Measurements from ENCODE around the gene GPX6. TPM values are rescaled to one million over a fixed set of nuclear protein-coding genes. Genes with fewer than 3 reads are reported as not detected.

GPX6 gene
- total and polyA plus RNA-seq, 10 of the 15 experiments (the other 5 are each of a cell fraction or from before 2014, with no cell fraction given): not detected

GRCh38 chr6:28542440-28543296 is 27.1 kb upstream of the GPX6 start:
- DNase-seq (ENCODE audit: low read depth, low spot score): peak; percentile 64
- H3K9me3 ChIP-seq (replicated peaks; ENCODE audit: control insufficient read depth, insufficient read depth, low read length): no peaks in the 10 kb centered on the region; the same call in 2 of the 3 replicates
- H3K27me3 ChIP-seq (replicated peaks in 1 of 2; ENCODE audit: control insufficient read depth in 2 of 2, insufficient read depth in 2 of 2, low read length in 1 of 2): no peaks in the 10 kb centered on the region
- ATAC-seq: peak; percentile 90
- H3K9ac ChIP-seq (ENCODE audit: control insufficient read depth, insufficient read depth, low read length): no peak overlapping the region
- ChIA-PET RAD21 (ENCODE audit: unreplicated experiment) (interaction anchor here (0.6 to 1.4 kb wide), 5 partner anchors 26 to 187 kb away, joined by 3 to 4 read pairs (median 3); no protein-coding TSS in a partner anchor), SMC1A (ENCODE audit: uncharacterized antibody, unreplicated experiment) (interaction anchor here (0.8 to 1.6 kb wide), 5 partner anchors 18 to 186 kb away, joined by 3 to 5 read pairs (median 3); no protein-coding TSS in a partner anchor), POLR2A (no interaction called here), CTCF (interaction anchor here (1.0 to 1.8 kb wide), 5 partner anchors 12 to 1063 kb away, joined by 3 to 7 read pairs (median 3); no protein-coding TSS in a partner anchor)
- no TSS peak for BruUV-seq (replicated peaks)
- H4K20me1 ChIP-seq (ENCODE audit: control insufficient read depth, insufficient read depth): no peaks in the 10 kb centered on the region
- 18% methylated on average over 30 of the region's 30 CpGs for WGBS (ENCODE audit: insufficient coverage, insufficient replicate concordance, low lambda C conversion rate, missing lambda C conversion rate)
- peak overlapping the region; percentile 60; the same call in 1 of the 2 replicates for H3K4me3 ChIP-seq
- peak overlapping the region; percentile 19 for H3K4me2 ChIP-seq (ENCODE audit: control insufficient read depth, insufficient read depth)
- H3K79me2 ChIP-seq (ENCODE audit: control insufficient read depth, insufficient read depth, low read length): no peaks in the 10 kb centered on the region
- no peak overlapping the region for H3K27ac ChIP-seq (ENCODE audit: control insufficient read depth, insufficient read depth)
- peak overlapping the region; percentile 87 for H2AFZ ChIP-seq (ENCODE audit: control insufficient read depth, low read depth, low read length)
- in situ Hi-C loops (cut with MboI): no loop called here
- FAIRE-seq: peak; percentile 7
- no peaks in the 10 kb centered on the region for H3K36me3 ChIP-seq (ENCODE audit: control insufficient read depth in 2 of 2, insufficient read depth in 2 of 2, low read length in 1 of 2)
- H3K4me1 ChIP-seq (ENCODE audit: control insufficient read depth, insufficient read depth, low read length): peaks cover 2% of the 10 kb centered on the region; the same call in 1 of the 2 replicates
- intact Hi-C loops (cut with micrococcal nuclease; ENCODE audit: unreplicated experiment): loop anchor here (2.0 to 5.0 kb wide), 3 partner anchors 44 to 144 kb away; partner anchors contain the start of gene ZSCAN12
- TF ChIP-seq IKZF2 (IDR thresholded peaks at IDR 0.05) (peak; percentile 29 to 52; a peak in 3 of 4 replicates), ZNF24 (IDR thresholded peaks at IDR 0.05) (peak; percentile 97), EED (IDR thresholded peaks at IDR 0.05; ENCODE audit: low read depth) (0 out of 2 replicates have a peak, but pooled peaks have one; percentile 27), GATAD2B (conservative IDR thresholded peaks at IDR 0.05; ENCODE audit: low read depth) (peak; percentile 60; the same call in 1 of the 2 replicates), SMC3 (IDR thresholded peaks at IDR 0.05; ENCODE audit: borderline replicate concordance, low read length) (peak; percentile 28; the same call in 1 of the 2 replicates), RAD51 (IDR thresholded peaks at IDR 0.05) (peak; percentile 79; the same call in 1 of the 2 replicates), IKZF1 (conservative IDR thresholded peaks at IDR 0.05) (0 out of 2 replicates have a peak, but pooled peaks have one; percentile 54), BCL3 (IDR thresholded peaks at IDR 0.05; ENCODE audit: borderline replicate concordance, insufficient read depth, low read depth, low read length, poor library complexity, severe bottlenecking) (no peak), ATF2 (IDR thresholded peaks at IDR 0.05; ENCODE audit: low read length) (peak; percentile 24; the same call in 1 of the 2 replicates), MTA3 (IDR thresholded peaks at IDR 0.05; ENCODE audit: borderline replicate concordance, low read length) (peak; percentile 58; the same call in 1 of the 2 replicates)
- TF ChIP-seq, protein P1, sequence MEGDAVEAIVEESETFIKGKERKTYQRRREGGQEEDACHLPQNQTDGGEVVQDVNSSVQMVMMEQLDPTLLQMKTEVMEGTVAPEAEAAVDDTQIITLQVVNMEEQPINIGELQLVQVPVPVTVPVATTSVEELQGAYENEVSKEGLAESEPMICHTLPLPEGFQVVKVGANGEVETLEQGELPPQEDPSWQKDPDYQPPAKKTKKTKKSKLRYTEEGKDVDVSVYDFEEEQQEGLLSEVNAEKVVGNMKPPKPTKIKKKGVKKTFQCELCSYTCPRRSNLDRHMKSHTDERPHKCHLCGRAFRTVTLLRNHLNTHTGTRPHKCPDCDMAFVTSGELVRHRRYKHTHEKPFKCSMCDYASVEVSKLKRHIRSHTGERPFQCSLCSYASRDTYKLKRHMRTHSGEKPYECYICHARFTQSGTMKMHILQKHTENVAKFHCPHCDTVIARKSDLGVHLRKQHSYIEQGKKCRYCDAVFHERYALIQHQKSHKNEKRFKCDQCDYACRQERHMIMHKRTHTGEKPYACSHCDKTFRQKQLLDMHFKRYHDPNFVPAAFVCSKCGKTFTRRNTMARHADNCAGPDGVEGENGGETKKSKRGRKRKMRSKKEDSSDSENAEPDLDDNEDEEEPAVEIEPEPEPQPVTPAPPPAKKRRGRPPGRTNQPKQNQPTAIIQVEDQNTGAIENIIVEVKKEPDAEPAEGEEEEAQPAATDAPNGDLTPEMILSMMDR (IDR thresholded peaks at IDR 0.05 in 2 of 3, conservative IDR thresholded peaks at IDR 0.05 in 1 of 3; ENCODE audit: control insufficient read depth in 2 of 3, extremely low read depth in 1 of 3, insufficient read depth in 1 of 3, low read depth in 3 of 3, low read length in 3 of 3): peak; percentile 51 to 75 (median 72); a peak in 5 of 6 replicates
- TF ChIP-seq, protein P2, sequence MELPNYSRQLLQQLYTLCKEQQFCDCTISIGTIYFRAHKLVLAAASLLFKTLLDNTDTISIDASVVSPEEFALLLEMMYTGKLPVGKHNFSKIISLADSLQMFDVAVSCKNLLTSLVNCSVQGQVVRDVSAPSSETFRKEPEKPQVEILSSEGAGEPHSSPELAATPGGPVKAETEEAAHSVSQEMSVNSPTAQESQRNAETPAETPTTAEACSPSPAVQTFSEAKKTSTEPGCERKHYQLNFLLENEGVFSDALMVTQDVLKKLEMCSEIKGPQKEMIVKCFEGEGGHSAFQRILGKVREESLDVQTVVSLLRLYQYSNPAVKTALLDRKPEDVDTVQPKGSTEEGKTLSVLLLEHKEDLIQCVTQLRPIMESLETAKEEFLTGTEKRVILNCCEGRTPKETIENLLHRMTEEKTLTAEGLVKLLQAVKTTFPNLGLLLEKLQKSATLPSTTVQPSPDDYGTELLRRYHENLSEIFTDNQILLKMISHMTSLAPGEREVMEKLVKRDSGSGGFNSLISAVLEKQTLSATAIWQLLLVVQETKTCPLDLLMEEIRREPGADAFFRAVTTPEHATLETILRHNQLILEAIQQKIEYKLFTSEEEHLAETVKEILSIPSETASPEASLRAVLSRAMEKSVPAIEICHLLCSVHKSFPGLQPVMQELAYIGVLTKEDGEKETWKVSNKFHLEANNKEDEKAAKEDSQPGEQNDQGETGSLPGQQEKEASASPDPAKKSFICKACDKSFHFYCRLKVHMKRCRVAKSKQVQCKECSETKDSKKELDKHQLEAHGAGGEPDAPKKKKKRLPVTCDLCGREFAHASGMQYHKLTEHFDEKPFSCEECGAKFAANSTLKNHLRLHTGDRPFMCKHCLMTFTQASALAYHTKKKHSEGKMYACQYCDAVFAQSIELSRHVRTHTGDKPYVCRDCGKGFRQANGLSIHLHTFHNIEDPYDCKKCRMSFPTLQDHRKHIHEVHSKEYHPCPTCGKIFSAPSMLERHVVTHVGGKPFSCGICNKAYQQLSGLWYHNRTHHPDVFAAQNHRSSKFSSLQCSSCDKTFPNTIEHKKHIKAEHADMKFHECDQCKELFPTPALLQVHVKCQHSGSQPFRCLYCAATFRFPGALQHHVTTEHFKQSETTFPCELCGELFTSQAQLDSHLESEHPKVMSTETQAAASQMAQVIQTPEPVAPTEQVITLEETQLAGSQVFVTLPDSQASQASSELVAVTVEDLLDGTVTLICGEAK (IDR thresholded peaks at IDR 0.05; ENCODE audit: borderline replicate concordance): peak; percentile 31; the same call in 1 of the 2 replicates

Measured in GM12878 (cell line).